ENCODE measurements around the gene SMAP2. TPM values are rescaled to one million over a fixed set of nuclear protein-coding genes. Genes with fewer than 3 reads are reported as not detected.

The SMAP2 gene
- total and polyA plus RNA-seq, 10 of the 15 experiments (the other 5 are each of a cell fraction or from before 2014, with no cell fraction given) = 33.4 to 177 (median 105) TPM

DNA sequence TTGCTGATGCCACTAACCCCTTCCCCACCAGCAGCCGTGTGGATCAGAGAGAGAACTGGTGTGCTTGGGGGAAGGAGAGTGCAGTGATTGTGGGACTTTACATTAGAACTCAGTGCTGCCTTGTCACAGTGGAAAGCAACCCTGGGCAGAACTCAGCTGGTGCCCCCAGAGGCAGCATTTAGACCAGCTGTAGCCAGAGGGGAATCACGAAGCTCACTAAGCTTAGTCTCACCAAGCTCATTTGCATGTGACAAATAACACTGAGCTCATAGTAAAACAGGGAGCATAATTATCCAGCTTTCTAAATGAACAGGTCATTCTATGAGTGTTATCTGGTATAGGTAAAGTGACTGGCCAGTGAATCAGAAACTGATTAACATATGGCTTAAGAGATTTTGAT lies 9.8 kb upstream of the SMAP2 start (continued):
- peak; percentile 71 for TF ChIP-seq RELA (IDR thresholded peaks at IDR 0.05; ENCODE audit: borderline replicate concordance, partially characterized antibody)
- peak; percentile 37; the same call in 1 of the 2 replicates for TF ChIP-seq RUNX3 (IDR thresholded peaks at IDR 0.05; ENCODE audit: low read length)
- no peak for TF ChIP-seq HDAC2 (IDR thresholded peaks at IDR 0.05)
- TF ChIP-seq RAD21 (IDR thresholded peaks at IDR 0.05; ENCODE audit: insufficient read depth, low read depth, low read length) = peak; percentile 32
- TF ChIP-seq TCF12 (IDR thresholded peaks at IDR 0.05; ENCODE audit: low read depth, low read length) = peak; percentile 69; the same call in 1 of the 2 replicates
- peak; percentile 24; the same call in 1 of the 2 replicates for TF ChIP-seq IKZF1 (conservative IDR thresholded peaks at IDR 0.05)
- 0 out of 2 replicates have a peak, but pooled peaks have one; percentile 55 for TF ChIP-seq NBN (IDR thresholded peaks at IDR 0.05)
- TF ChIP-seq NR2F1 (conservative IDR thresholded peaks at IDR 0.05) = 0 out of 2 replicates have a peak, but pooled peaks have one; percentile 25
- TF ChIP-seq POLR2AphosphoS5 (IDR thresholded peaks at IDR 0.05; ENCODE audit: low read length) = no peak
- no peak for TF ChIP-seq EGR1 (IDR thresholded peaks at IDR 0.05; ENCODE audit: borderline replicate concordance in 1 of 2, low read depth in 2 of 2, low read length in 2 of 2)

DNA sequence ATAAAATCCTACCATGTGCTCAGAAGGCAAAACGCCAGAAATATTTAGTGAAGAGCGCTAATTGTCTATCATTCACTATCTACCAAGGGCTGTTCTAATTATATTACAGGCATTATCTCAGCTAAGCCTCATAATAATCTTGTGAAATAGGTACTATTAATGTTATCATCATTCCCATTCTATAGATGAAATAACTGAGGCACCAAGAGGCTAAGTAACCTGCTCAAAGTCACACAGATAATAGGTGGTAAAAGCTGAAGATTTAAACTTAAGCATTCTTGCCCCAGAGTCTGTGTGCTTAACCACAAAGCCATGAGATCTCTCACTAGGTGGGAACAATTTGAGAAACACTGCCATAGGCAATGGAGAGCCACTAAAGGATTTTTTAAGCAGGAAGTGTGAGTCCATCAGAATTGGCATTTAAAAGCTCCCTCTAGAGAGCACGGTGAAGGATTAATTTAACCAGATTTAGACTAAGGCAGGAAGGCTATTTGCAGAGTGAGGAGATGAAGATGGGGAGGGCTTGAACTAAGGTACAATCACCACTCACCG lies 1.7 kb upstream of the SMAP2 start:
- RAD21 ChIA-PET (ENCODE audit: unreplicated experiment) = interaction anchor here (1.2 kb wide), 1 partner anchor 27 kb away, joined by 4 read pairs; no protein-coding TSS in a partner anchor
- Histone ChIP-seq H3K27me3 (replicated peaks in 1 of 2; ENCODE audit: control insufficient read depth in 2 of 2, insufficient read depth in 2 of 2, low read length in 1 of 2) (no peaks in the 10 kb centered on the region), H3K4me1 (ENCODE audit: control insufficient read depth, insufficient read depth, low read length) (peaks cover under 1% of the 10 kb centered on the region; the same call in 1 of the 2 replicates), H3K36me3 (ENCODE audit: control insufficient read depth in 2 of 2, insufficient read depth in 2 of 2, low read length in 1 of 2) (no peaks in the 10 kb centered on the region), H2AFZ (ENCODE audit: control insufficient read depth, low read depth, low read length) (no peak overlapping the region), H3K27ac (ENCODE audit: control insufficient read depth, insufficient read depth) (no peak overlapping the region), H3K79me2 (ENCODE audit: control insufficient read depth, insufficient read depth, low read length) (peaks cover 32% of the 10 kb centered on the region), H3K4me2 (ENCODE audit: control insufficient read depth, insufficient read depth) (no peak overlapping the region), H4K20me1 (ENCODE audit: control insufficient read depth, insufficient read depth) (no peaks in the 10 kb centered on the region), H3K9me3 (replicated peaks; ENCODE audit: control insufficient read depth, insufficient read depth, low read length) (no peaks in the 10 kb centered on the region), H3K9ac (ENCODE audit: control insufficient read depth, insufficient read depth, low read length) (no peak overlapping the region), H3K4me3 (no peak overlapping the region)
- POLR2A ChIA-PET = interaction anchor here (1.0 to 1.1 kb wide), 4 partner anchors 8 to 29 kb away, joined by 3 read pairs; no protein-coding TSS in a partner anchor
- FAIRE-seq (no peak), ATAC-seq (no peak), DNase-seq (ENCODE audit: low read depth, low spot score) (no peak)
- intact Hi-C loops (cut with micrococcal nuclease; ENCODE audit: unreplicated experiment) (no loop called here), in situ Hi-C loops (cut with MboI) (no loop called here)
- 74% methylated on average over 4 of the region's 4 CpGs for WGBS (ENCODE audit: insufficient coverage, insufficient replicate concordance, low lambda C conversion rate, missing lambda C conversion rate)
- no peak for TF ChIP-seq TBL1XR1 (IDR thresholded peaks at IDR 0.05; ENCODE audit: low read depth, low read length)
- no TSS peak for BruUV-seq (replicated peaks)
- SMC1A ChIA-PET (ENCODE audit: uncharacterized antibody, unreplicated experiment) = interaction anchor here (0.7 to 5.2 kb wide), 7 partner anchors 14 to 36 kb away, joined by 3 to 62 read pairs (median 10); no protein-coding TSS in a partner anchor
- CTCF ChIA-PET = interaction anchor here (0.7 to 4.4 kb wide), 11 partner anchors 8 to 220 kb away, joined by 3 to 39 read pairs (median 4); no protein-coding TSS in a partner anchor

Data from GM12878 (cell line).